PC-3 (cell line): Measurements from ENCODE around the gene DNAH5.

Source experiments
- CTCF ChIP-seq: fragments of 300-600 bp; sonication (generic); conservative IDR thresholded peaks from 2 replicates; pipeline ENCODE4 v1.5.1; 2017; ENCODE audit warnings: antibody characterized with exemption, low read depth, mild to moderate bottlenecking, low read length
- EZH2 ChIP-seq: fragments of 300-600 bp; sonication (generic); IDR thresholded peaks from one replicate; pipeline ENCODE4 v1.6.1; 2017; ENCODE audit warnings: antibody characterized with exemption, mild to moderate bottlenecking, low read length; ENCODE audit not compliant: unreplicated experiment
- EZH2phosphoT487 ChIP-seq: fragments of 300-600 bp; sonication (generic); IDR thresholded peaks from 2 replicates; pipeline ENCODE4 v1.6.1; 2018; ENCODE audit warnings: mild to moderate bottlenecking, antibody characterized with exemption, low read length, borderline replicate concordance

GRCh38 chr5:13708432-13708831 is 236.1 kb downstream of the DNAH5 start:
- TF ChIP-seq CTCF (no peak), EZH2phosphoT487 (no peak), EZH2 (no peak)
